K562 (cell line): ENCODE data around the gene PUDP. TPM values are rescaled to one million over a fixed set of nuclear protein-coding genes. Genes with fewer than 3 reads are reported as not detected.

Experiments used
- CREM ChIP-seq: IDR thresholded peaks from 2 replicates; pipeline ENCODE4 v1.6.1; 2014; ENCODE audit warnings: antibody characterized with exemption, low read depth
- DPF2 ChIP-seq: fragments of 450-650 bp; IDR thresholded peaks from 2 replicates; pipeline ENCODE4 v1.6.1; 2016
- polyA plus RNA-seq, 8 experiments: library from polyadenylated mRNA; depleted of rRNA in 4 of 8; stranded (reverse) in 5 of 8; unstranded in 3 of 8; fragments of >200 nt; fragmentation: Nextera tagmentation in 2 of 8; fragmentation: Illumina TruSeq in 1 of 8; extraction: Ambion mirVana in 2 of 8; extraction: Trizol in 1 of 8; gene quantifications; 2 replicates each; pipeline versions ENCODE4 v1.2.1 to v1.2.3, GENCODE V29; 2011 to 2014; ENCODE audit warnings: inconsistent platforms in 1 of 8, missing spikeins in 1 of 8
- total RNA-seq, 7 experiments: library from RNA; depleted of rRNA in 6 of 7; stranded (reverse); fragments of >200 nt in 6 of 7; fragmentation: Illumina TruSeq in 2 of 7; extraction: Trizol in 2 of 7; gene quantifications; 2 replicates each; pipeline versions ENCODE4 v1.2.1 to v1.2.3, GENCODE V29; 2011 to 2021; ENCODE audit warnings: low replicate concordance in 1 of 7
- TF ChIP-seq, protein P1 (sequence below): fragments of 450-650 bp; IDR thresholded peaks from 2 replicates; pipeline ENCODE4 v1.6.1; 2016; ENCODE audit warnings: low read depth
- TF ChIP-seq, protein P2 (sequence below), 2 experiments: fragments of 450-650 bp in 1 of 2; sonication (generic) in 1 of 2; formaldehyde crosslinking in 1 of 2; IDR thresholded peaks; 2 replicates each; pipeline versions ENCODE4 v1.7.1 to v1.9.0; 2016 to 2022; ENCODE audit warnings: inconsistent platforms in 1 of 2, mild to moderate bottlenecking in 1 of 2, missing genetic modification reagents in 1 of 2

The PUDP gene
- total and polyA plus RNA-seq, 9 of the 15 experiments (the other 6 are each of a cell fraction or from before 2014, with no cell fraction given) = 13.6 to 63.0 (median 29.2) TPM

DNA sequence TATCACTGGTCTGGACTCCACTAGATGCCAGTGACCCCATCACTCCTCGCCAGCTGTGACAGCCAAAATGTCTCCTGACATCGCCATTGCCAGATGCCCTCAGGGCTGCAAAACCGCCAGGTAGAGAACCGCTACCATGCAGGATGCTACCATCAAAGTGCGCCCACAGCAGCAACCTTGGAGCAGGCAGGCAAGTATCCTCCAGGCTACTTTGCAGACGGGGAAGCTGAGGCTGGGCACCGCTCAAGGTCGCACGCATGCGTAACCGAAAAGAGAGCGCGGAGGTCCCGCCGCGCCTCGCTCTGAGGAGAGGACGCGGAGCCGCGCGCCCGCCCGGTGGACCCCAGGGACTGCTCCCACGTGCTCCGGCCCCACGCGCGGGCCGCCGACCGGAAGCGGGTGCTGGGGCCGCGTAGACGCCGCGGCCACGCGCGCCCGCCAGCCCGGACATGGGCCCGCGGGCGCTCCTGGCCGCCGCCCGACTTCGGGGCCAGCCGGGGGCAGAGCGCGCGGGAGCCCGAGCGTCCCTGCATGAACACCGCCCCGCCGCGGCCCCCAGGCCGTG, 458 bp downstream of the PUDP start, which contains the start of gene STS (continued):
- TF ChIP-seq, protein P1, sequence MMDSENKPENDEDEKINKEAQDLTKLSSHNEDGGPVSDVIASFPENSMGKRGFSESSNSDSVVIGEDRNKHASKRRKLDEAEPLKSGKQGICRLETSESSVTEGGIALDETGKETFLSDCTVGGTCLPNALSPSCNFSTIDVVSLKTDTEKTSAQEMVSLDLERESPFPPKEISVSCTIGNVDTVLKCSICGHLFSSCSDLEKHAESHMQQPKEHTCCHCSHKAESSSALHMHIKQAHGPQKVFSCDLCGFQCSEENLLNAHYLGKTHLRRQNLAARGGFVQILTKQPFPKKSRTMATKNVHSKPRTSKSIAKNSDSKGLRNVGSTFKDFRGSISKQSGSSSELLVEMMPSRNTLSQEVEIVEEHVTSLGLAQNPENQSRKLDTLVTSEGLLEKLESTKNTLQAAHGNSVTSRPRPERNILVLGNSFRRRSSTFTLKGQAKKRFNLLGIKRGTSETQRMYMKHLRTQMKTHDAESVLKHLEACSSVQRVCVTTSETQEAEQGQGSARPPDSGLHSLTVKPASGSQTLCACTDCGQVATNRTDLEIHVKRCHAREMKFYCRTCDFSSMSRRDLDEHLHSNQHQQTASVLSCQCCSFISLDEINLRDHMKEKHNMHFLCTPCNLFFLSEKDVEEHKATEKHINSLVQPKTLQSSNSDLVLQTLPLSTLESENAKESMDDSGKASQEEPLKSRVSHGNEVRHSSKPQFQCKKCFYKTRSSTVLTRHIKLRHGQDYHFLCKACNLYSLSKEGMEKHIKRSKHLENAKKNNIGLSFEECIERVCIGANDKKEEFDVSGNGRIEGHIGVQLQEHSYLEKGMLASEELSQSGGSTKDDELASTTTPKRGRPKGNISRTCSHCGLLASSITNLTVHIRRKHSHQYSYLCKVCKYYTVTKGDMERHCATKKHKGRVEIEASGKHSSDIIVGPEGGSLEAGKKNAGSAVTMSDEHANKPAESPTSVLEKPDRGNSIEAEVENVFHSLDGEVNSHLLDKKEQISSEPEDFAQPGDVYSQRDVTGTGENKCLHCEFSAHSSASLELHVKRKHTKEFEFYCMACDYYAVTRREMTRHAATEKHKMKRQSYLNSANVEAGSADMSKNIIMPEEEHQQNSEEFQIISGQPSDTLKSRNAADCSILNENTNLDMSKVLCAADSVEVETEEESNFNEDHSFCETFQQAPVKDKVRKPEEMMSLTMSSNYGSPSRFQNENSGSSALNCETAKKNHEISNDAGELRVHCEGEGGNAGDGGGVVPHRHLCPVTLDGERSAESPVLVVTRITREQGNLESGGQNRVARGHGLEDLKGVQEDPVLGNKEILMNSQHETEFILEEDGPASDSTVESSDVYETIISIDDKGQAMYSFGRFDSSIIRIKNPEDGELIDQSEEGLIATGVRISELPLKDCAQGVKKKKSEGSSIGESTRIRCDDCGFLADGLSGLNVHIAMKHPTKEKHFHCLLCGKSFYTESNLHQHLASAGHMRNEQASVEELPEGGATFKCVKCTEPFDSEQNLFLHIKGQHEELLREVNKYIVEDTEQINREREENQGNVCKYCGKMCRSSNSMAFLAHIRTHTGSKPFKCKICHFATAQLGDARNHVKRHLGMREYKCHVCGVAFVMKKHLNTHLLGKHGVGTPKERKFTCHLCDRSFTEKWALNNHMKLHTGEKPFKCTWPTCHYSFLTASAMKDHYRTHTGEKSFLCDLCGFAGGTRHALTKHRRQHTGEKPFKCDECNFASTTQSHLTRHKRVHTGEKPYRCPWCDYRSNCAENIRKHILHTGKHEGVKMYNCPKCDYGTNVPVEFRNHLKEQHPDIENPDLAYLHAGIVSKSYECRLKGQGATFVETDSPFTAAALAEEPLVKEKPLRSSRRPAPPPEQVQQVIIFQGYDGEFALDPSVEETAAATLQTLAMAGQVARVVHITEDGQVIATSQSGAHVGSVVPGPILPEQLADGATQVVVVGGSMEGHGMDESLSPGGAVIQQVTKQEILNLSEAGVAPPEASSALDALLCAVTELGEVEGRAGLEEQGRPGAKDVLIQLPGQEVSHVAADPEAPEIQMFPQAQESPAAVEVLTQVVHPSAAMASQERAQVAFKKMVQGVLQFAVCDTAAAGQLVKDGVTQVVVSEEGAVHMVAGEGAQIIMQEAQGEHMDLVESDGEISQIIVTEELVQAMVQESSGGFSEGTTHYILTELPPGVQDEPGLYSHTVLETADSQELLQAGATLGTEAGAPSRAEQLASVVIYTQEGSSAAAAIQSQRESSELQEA = no peak
- TF ChIP-seq, protein P2, sequence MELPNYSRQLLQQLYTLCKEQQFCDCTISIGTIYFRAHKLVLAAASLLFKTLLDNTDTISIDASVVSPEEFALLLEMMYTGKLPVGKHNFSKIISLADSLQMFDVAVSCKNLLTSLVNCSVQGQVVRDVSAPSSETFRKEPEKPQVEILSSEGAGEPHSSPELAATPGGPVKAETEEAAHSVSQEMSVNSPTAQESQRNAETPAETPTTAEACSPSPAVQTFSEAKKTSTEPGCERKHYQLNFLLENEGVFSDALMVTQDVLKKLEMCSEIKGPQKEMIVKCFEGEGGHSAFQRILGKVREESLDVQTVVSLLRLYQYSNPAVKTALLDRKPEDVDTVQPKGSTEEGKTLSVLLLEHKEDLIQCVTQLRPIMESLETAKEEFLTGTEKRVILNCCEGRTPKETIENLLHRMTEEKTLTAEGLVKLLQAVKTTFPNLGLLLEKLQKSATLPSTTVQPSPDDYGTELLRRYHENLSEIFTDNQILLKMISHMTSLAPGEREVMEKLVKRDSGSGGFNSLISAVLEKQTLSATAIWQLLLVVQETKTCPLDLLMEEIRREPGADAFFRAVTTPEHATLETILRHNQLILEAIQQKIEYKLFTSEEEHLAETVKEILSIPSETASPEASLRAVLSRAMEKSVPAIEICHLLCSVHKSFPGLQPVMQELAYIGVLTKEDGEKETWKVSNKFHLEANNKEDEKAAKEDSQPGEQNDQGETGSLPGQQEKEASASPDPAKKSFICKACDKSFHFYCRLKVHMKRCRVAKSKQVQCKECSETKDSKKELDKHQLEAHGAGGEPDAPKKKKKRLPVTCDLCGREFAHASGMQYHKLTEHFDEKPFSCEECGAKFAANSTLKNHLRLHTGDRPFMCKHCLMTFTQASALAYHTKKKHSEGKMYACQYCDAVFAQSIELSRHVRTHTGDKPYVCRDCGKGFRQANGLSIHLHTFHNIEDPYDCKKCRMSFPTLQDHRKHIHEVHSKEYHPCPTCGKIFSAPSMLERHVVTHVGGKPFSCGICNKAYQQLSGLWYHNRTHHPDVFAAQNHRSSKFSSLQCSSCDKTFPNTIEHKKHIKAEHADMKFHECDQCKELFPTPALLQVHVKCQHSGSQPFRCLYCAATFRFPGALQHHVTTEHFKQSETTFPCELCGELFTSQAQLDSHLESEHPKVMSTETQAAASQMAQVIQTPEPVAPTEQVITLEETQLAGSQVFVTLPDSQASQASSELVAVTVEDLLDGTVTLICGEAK (IDR thresholded peaks at IDR 0.05) = no peak
- TF ChIP-seq, protein P2 (CRISPR knock-in tag; IDR thresholded peaks at IDR 0.05) = no peak
- no peak for TF ChIP-seq DPF2
- TF ChIP-seq CREM = no peak
- TF ChIP-seq, all 486 proteins: peak for 18
